Rectal smooth muscle tissue (tissue), 1 donor: ENCODE data around the gene PLA2G12A.

Source experiments
- H3K27ac ChIP-seq: one replicate; pipeline ENCODE4 v1.7.0; 2013; ENCODE audit warnings: low read depth, low read length, inconsistent platforms
- H3K27me3 ChIP-seq: one replicate; pipeline ENCODE4 v1.7.0; 2013; ENCODE audit warnings: low read length; ENCODE audit not compliant: control insufficient read depth, insufficient read depth
- H3K36me3 ChIP-seq: one replicate; pipeline ENCODE4 v1.7.0; 2013; ENCODE audit warnings: low read length; ENCODE audit not compliant: control insufficient read depth, insufficient read depth
- H3K4me1 ChIP-seq: one replicate; pipeline ENCODE4 v1.7.0; 2013; ENCODE audit warnings: low read length; ENCODE audit not compliant: control insufficient read depth, insufficient read depth
- H3K4me3 ChIP-seq: one replicate; pipeline ENCODE4 v1.7.0; 2013; ENCODE audit warnings: low read length
- H3K9ac ChIP-seq: one replicate; pipeline ENCODE4 v1.7.0; 2013; ENCODE audit warnings: low read length

The PLA2G12A gene

DNA sequence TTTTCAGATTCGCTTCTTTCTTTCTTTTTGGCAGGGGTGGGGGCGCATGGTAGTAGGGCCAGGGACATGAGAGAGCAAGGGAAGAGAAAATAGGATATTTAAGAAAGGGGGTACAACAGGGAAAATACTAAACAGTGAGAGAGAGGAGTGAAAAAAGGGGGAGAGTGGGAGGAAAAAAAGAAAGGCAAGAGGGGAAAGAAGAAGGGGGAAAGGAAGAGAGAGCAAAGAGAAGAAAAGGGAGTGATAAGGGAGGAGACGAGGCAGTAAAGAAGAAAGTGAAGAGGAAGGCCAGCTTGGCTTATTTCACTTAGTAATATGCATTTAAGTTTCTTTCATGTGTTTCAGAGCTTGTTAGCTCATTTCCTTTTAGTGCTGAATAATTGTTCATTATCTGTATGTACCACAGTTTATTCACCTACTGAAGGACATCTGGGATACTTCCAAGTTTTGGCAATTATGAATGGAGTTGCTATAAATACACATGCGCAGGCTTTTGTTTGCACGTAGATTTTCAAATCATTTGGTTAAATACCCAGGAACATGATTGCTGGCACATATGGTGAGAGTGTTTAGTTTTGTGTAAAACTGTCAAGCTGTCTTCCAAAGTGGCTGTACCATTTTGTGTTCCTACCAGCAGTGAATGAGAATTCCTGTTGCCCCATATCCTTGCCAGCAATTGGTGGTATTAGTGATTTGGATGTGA is 63.9 kb downstream of the PLA2G12A start:
- H3K27me3 ChIP-seq, result no peaks in the 10 kb centered on the region
- H3K4me1 ChIP-seq, result no peaks in the 10 kb centered on the region
- H3K4me3 ChIP-seq, result no peak overlapping the region
- no peak overlapping the region for H3K9ac ChIP-seq
- H3K36me3 ChIP-seq, result no peaks in the 10 kb centered on the region
- no peak overlapping the region for H3K27ac ChIP-seq

- H3K36me3 ChIP-seq, result no peaks in the 10 kb centered on the region
- no peak overlapping the region for H3K4me3 ChIP-seq
- H3K9ac ChIP-seq, result no peak overlapping the region
- no peaks in the 10 kb centered on the region for H3K27me3 ChIP-seq
- H3K4me1 ChIP-seq, result no peaks in the 10 kb centered on the region
- H3K27ac ChIP-seq, result no peak overlapping the region
Measured at GRCh38 chr4:109662771-109663170, 67.1 kb downstream of the PLA2G12A start.

DNA sequence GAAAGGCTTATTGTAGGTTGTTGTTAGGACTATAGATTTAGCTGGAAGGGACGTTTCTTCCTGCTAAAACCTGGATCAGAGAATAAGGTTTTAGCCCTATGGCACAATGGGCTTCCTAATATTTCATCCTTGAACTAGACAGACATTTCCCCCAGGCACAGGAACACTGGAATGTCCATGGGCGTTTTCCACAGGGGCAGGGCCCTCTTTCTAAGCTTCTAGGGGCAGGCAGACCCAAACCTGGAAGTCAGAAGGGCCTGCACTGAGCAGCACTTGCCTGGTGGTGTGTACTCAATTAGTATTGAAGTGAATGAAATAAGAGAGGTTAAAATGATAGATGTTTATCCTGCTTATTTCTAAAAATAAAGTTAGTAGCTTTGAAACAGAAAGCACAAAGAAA is 67.8 kb downstream of the PLA2G12A start:
- Histone ChIP-seq H3K4me1 (no peaks in the 10 kb centered on the region), H3K4me3 (no peak overlapping the region), H3K27ac (no peak overlapping the region), H3K36me3 (no peaks in the 10 kb centered on the region), H3K9ac (no peak overlapping the region), H3K27me3 (no peaks in the 10 kb centered on the region)
